Measurements from ENCODE around the gene MTMR12.
A peak's percentile ranks its signal among the peaks of the same experiment; 100 is the strongest.

MTMR12 gene

GRCh38 chr5:32312197-32312594, 543 bp downstream of the MTMR12 start:
- peak; percentile 57 for DNase-seq (ENCODE audit: low spot score)
- TF ChIP-seq, protein P1, sequence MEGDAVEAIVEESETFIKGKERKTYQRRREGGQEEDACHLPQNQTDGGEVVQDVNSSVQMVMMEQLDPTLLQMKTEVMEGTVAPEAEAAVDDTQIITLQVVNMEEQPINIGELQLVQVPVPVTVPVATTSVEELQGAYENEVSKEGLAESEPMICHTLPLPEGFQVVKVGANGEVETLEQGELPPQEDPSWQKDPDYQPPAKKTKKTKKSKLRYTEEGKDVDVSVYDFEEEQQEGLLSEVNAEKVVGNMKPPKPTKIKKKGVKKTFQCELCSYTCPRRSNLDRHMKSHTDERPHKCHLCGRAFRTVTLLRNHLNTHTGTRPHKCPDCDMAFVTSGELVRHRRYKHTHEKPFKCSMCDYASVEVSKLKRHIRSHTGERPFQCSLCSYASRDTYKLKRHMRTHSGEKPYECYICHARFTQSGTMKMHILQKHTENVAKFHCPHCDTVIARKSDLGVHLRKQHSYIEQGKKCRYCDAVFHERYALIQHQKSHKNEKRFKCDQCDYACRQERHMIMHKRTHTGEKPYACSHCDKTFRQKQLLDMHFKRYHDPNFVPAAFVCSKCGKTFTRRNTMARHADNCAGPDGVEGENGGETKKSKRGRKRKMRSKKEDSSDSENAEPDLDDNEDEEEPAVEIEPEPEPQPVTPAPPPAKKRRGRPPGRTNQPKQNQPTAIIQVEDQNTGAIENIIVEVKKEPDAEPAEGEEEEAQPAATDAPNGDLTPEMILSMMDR (conservative IDR thresholded peaks at IDR 0.05; ENCODE audit: low read depth) = no peak
- ChIA-PET POLR2A (ENCODE audit: low non-redundant PET) (interaction anchor here (0.7 kb wide), 1 partner anchor 14 kb away, joined by 3 read pairs; no protein-coding TSS in a partner anchor), CTCF (no interaction called here)
- H3K27ac ChIP-seq = peak overlapping the region; percentile 83

- peak overlapping the region; percentile 83 for H3K27ac ChIP-seq
- DNase-seq (ENCODE audit: low spot score) = no peak
- TF ChIP-seq, protein P1 (conservative IDR thresholded peaks at IDR 0.05; ENCODE audit: low read depth) = no peak
- CTCF ChIA-PET = no interaction called here
- POLR2A ChIA-PET (ENCODE audit: low non-redundant PET) = no interaction called here
Observed at GRCh38 chr5:32311404-32312196, 1.1 kb downstream of the MTMR12 start.

- ChIA-PET CTCF (no interaction called here), POLR2A (ENCODE audit: low non-redundant PET) (no interaction called here)
- TF ChIP-seq, protein P1 (conservative IDR thresholded peaks at IDR 0.05; ENCODE audit: low read depth) = no peak
- no peak overlapping the region for H3K27ac ChIP-seq
- no peak for DNase-seq (ENCODE audit: low spot score)
Observed at GRCh38 chr5:32309761-32310160, 3.0 kb downstream of the MTMR12 start.

GRCh38 chr5:32308946-32309345, 3.8 kb downstream of the MTMR12 start:
- ChIA-PET CTCF (interaction anchor here (0.6 kb wide), 1 partner anchor 70 kb away, joined by 3 read pairs; no protein-coding TSS in a partner anchor), POLR2A (ENCODE audit: low non-redundant PET) (no interaction called here)
- TF ChIP-seq, protein P1 (conservative IDR thresholded peaks at IDR 0.05; ENCODE audit: low read depth) = no peak
- H3K27ac ChIP-seq = no peak overlapping the region
- no peak for DNase-seq (ENCODE audit: low spot score)

- CTCF ChIA-PET = interaction anchor here (0.5 kb wide), 2 partner anchors 12 to 75 kb away, joined by 4 read pairs; no protein-coding TSS in a partner anchor
- no peak overlapping the region for H3K27ac ChIP-seq
- TF ChIP-seq, protein P1 (conservative IDR thresholded peaks at IDR 0.05; ENCODE audit: low read depth) = no peak
- DNase-seq (ENCODE audit: low spot score) = no peak
- POLR2A ChIA-PET (ENCODE audit: low non-redundant PET) = no interaction called here
Observed at GRCh38 chr5:32307769-32308194, 5.0 kb downstream of the MTMR12 start.

- ChIA-PET POLR2A (ENCODE audit: low non-redundant PET) (no interaction called here), CTCF (interaction anchor here (0.6 to 0.7 kb wide), 2 partner anchors 165 to 334 kb away, joined by 3 to 6 read pairs; no protein-coding TSS in a partner anchor)
Observed at GRCh38 chr5:32304622-32305021, 8.1 kb downstream of the MTMR12 start.

More at GRCh38 chr5:32304622-32305021, 8.1 kb downstream of the MTMR12 start:
- DNase-seq (ENCODE audit: low spot score) = no peak
- no peak overlapping the region for H3K27ac ChIP-seq
- TF ChIP-seq, protein P1 (conservative IDR thresholded peaks at IDR 0.05; ENCODE audit: low read depth) = no peak
